Hematopoietic multipotent progenitor cell treated with erythropoietin and hydrocortisone succinate and interleukin-3 and kit ligand, for 6 days (in vitro differentiated cells): Measurements from ENCODE around the gene DUSP16.

ENCODE experiments used
- DNase-seq: peaks from one replicate; pipeline ENCODE4 v3.0.0-alpha.2; 2015

The DUSP16 gene

GRCh38 chr12:12465522-12465921 lies 97.1 kb downstream of the DUSP16 start:
- no peak for DNase-seq

DNA sequence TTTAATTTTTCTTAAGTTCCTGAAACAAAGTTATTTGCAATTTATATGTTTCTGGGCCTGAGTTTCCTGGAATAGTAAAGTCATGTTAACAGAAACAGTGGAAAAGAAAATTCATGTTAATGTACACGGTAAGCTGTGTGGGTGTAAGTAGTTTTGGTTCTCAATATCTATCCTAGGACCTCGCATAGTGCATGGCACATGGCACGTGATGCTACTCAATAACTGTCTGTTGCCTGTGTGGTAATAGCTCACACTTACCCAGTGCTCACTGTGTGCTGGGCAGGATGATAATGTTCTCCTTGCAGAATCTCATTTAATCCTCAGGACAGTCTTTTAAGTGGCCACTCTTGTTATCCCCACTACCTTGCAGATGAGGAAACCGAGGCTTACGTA lies 100.7 kb downstream of the DUSP16 start:
- DNase-seq = no peak

GRCh38 chr12:12460935-12461922 lies 101.4 kb downstream of the DUSP16 start:
- DNase-seq = no peak

DNA sequence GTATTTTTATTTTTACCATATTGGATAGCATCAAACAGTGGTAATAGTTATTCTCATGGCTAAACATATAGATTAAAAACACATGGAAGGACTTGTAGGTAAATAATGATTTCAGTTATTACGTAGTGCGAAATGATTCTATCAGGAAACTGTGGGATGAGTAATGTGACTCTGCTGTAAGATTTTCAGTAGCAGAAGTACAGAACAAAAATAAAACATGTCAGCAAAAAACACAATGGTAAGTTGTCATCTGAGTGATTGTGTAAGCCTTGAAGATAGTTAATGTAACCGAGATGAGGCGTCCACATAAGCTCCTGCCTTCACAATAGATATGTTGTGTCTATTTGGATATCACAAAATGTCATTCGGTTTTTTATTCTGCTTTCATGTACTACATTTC lies 106.0 kb downstream of the DUSP16 start:
- peak; percentile 28 for DNase-seq

- no peak for DNase-seq
Measured at GRCh38 chr12:12454315-12454714, 108.3 kb downstream of the DUSP16 start.

- DNase-seq = no peak
Measured at GRCh38 chr12:12453635-12454034, 109.0 kb downstream of the DUSP16 start.

DNA sequence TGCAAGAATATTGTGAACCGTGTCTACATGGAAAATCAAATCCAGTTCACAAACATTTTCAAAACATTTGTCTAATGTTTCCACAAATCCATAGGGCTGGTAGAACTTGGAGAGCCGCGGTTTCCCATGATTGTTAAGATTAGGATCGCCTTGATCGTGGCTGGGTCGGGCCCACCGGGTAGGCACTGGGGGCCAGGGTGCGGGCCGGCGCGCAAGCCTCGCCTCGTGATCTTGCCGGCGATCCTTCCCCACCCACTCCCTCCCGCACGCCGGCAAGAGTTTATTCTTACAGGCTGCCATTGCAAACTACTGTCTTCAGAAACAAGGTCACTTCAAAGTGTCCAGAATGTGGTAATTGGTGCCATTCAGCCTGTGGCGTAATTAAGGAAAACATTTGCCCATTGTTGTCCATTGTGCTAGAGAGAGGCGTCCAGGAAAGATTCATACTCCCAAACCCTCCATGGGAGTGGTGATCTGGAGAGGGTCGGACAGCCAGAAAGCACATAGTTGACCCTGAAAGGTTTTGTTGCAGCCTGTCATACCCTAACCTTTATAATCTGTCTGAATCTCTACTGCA lies 110.2 kb downstream of the DUSP16 start:
- DNase-seq = no peak

DNA sequence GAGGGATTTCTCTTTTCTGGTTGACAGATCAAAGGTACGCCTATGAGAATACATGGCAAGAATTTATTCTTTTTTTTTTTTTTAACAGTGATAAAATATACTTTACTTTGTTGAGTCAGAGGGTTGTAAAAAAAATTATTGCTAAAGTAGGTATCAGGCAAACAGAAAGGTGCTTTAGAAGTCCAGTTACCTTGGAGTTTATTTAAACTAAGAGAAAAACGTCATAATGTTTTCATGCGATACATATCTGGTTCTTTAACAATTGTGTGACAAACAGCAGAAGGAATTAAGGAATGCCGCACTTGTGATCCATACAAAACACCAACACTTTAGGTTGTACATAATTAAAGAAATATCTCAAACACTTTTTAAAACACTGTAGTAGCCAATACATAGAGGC lies 111.6 kb downstream of the DUSP16 start:
- no peak for DNase-seq

- no peak for DNase-seq
Measured at GRCh38 chr12:12450043-12450471, 112.6 kb downstream of the DUSP16 start.

- DNase-seq = peak; percentile 69
Measured at GRCh38 chr12:12449533-12450025, 113.1 kb downstream of the DUSP16 start.

GRCh38 chr12:12447837-12448236 lies 114.8 kb downstream of the DUSP16 start:
- DNase-seq = no peak

GRCh38 chr12:12447236-12447635 lies 115.4 kb downstream of the DUSP16 start:
- DNase-seq = no peak

- no peak for DNase-seq
Measured at GRCh38 chr12:12446786-12447185, 115.9 kb downstream of the DUSP16 start.

DNA sequence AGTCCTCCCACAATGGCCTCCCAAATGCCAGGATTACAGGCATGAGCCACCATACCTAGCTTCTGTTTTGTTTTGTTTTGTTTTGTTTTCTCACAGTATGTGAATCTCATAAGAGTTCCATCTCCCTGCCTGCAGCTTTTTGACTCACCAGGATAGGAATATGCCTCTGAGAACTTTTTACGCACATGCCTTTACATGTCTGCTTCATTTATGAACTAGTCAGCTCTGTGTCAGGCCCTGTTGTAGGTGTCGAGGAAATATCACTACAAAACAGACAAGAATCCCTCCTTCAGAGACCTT lies 116.8 kb downstream of the DUSP16 start:
- DNase-seq = no peak

DNA sequence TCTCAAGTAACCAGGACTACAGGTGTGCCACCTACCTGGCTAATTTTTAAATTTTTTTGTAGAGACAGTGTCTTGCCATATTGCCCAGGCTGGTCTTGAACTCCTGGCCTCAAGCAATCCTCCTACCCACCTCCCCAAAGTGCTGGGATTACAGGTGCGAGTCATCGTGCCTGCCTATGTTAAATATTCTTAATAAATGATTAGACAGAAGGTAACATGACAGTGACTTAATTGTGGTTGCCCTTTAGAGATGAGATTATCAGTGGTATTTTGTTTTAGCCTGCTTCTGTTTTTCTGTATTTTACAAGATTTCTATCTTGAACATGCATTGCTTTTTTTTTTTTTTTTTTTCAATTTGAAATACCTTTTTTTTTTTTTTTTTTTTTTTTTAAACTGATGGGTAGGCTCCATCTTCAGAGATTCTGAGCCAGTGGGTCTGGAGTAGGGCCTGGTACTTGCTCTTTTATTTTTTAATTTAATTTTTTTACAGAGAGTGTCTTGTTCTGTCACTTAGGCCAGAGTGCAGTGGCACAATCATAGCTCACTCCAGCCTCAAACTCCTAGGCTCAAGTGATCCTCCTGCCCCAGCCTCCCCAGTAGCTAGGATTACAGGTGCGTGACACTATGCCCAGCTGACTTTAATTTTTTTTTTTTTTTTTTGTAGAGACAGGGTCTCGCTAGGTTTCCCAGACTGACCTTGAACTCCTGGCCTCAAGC lies 117.3 kb downstream of the DUSP16 start:
- DNase-seq = peak; percentile 34

GRCh38 chr12:12443431-12443878 lies 119.2 kb downstream of the DUSP16 start:
- DNase-seq = no peak

- peak; percentile 79 for DNase-seq
Measured at GRCh38 chr12:12442548-12443071, 120.1 kb downstream of the DUSP16 start.

- DNase-seq = peak; percentile 95
Measured at GRCh38 chr12:12441843-12442461, 120.7 kb downstream of the DUSP16 start.

DNA sequence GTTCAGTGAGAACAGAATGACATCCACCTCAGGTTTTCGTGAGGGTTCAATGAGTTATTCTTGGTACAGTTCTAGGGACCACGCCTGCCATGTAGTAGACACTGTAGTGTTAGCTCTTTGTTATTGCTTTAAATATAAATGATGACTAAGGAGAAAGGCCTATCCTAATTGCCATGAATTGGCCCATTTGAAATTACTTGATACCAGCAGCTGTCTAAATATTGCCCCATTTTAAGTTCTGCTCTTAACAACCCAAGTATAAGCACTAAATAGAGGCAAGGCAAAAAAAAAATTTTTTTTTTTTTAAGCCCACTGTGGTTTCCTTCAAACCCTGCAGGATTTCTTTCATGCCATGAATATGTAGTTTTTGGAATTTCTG lies 121.2 kb downstream of the DUSP16 start:
- DNase-seq = peak; percentile 18

DNA sequence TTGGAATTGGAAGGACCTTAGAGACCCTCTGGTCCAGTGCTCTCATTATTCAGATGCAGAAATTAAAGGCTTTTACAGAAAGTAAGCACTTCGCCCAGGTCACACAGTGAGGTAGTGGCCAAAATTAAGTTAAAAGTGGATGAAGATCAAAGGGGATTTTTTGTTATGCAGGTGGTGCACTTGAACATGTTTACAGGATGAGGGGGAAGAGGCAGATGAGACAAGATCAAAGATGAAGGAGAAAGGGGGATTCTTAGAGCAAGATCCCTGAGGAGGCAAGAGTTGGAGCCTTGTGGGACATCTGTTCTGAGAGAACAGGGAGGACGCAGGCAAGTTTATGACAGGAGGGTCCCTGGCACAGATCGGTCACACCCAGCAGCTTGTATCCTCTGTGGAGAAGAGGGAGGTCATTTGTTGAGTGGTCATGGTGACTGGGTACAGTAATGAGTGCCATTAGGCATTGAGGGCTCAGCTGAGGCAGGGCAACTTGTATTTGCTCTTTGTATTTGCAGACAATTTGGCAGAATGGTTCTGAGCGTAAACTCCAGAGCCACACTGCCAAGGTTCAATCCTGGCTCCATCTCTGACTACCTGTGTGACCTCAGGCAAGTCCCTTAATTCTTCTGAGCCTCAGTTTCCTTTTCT lies 121.8 kb downstream of the DUSP16 start:
- no peak for DNase-seq

- peak; percentile 67 for DNase-seq
Measured at GRCh38 chr12:12439636-12440035, 123.0 kb downstream of the DUSP16 start.

DNA sequence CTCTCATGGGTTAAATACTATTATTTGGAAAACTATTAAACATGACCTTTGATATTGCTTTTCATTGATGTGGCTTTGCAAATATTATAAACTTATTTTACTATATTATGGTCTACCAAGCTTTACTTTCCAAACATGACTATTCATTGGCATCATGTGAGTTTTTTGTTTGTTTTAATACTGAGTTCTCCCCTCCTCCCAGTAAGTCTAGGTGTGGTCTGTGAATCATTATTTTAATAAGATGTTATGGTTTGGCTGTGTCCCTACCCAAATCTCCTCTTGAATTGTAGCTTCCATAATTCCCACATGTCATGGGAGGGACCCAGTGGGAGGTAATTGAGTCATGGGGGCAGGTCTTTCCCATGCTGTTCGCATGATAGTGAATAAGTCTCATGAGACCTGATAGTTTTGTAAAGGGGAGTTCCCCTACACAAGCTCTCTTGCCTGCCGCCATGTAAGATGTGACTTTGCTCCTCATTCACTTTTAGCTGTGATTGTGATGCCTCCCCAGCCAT lies 125.8 kb downstream of the DUSP16 start:
- DNase-seq = no peak
